CD1c-positive myeloid dendritic cell (primary cell): ENCODE data around the gene ACTN2.
A peak's percentile ranks its signal among the peaks of the same experiment; 100 is the strongest.

Experiments
- DNase-seq: peaks from one replicate; pipeline ENCODE4 v3.0.0-alpha.2; 2016; ENCODE audit errors: extremely low spot score

Gene ACTN2

GRCh38 chr1:236773919-236774318 lies 87.6 kb downstream of the ACTN2 start:
- DNase-seq = no peak

- no peak for DNase-seq
These were observed 88.6 kb downstream of the ACTN2 start for GRCh38 chr1:236774926-236775325.

DNA sequence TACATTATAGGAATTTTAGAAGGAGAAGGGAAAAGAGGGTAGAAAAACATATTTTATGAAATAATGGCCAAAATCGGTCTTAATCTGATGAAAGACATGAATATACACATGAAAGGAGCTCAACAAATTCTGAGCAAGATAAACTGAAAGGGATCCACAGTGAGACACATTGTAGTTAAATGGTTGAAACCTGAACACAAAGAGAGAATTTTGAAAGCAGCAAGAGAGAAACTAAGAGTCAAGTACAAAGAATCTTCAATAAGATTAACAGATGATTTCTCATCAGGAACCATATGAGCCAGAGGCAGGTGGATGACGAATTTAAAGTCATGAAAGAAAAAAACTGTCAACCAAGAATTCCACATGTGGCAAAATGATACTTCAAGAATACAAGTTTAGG lies 93.0 kb downstream of the ACTN2 start:
- DNase-seq = no peak

DNA sequence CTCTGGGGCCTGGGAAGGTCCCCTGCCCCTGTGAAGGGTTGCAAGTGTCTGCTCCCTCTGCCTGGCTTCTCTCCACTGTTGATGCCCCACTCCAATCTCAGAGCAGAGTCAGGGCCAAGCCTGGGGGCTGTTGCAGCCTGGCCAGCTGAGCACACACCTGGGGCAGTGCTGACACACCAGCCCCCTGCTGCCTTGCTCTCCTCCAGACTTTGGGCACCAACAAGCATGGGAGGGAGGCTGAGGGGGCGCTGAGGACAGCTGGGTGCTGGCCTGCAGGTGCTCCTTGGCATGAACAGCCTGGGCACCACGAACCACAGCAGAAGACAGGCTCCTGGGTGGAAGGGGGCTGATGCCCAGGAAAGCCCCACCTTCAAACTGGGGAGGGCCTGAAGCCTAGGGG lies 99.2 kb downstream of the ACTN2 start:
- DNase-seq = no peak

DNA sequence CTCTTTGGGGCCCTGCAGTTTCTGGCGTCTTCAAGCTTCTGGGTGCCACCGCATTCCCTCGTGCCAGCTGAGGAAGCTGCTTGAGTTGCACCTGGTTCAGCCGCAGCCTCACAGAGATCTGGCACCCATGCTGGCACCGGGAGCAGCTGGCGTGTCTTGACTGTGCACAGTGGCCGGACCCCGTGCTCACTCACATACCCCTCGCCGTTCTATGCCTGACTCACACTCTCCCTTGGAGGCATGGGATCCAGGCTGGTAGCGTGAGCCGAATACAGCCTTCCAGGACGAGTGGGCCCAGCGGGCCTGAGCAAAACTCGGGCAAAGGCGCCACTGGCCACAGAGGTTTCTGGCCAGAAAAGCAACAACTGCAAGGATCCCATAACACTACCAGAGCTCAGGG lies 100.2 kb downstream of the ACTN2 start:
- DNase-seq = no peak

- DNase-seq = no peak
These were observed 108.3 kb downstream of the ACTN2 start for GRCh38 chr1:236794585-236795034.

GRCh38 chr1:236795035-236795756 lies 108.9 kb downstream of the ACTN2 start, which contains the start of gene MTR:
TSS of gene MTR (plus strand) at chr1:236795292. CDS start at chr1:236795704, 412 bp downstream.
- peak; percentile 98 for DNase-seq

GRCh38 chr1:236795757-236796667 lies 109.7 kb downstream of the ACTN2 start:
- DNase-seq = peak; percentile 71

- no peak for DNase-seq
These were observed 112.7 kb downstream of the ACTN2 start for GRCh38 chr1:236799001-236799400.

DNA sequence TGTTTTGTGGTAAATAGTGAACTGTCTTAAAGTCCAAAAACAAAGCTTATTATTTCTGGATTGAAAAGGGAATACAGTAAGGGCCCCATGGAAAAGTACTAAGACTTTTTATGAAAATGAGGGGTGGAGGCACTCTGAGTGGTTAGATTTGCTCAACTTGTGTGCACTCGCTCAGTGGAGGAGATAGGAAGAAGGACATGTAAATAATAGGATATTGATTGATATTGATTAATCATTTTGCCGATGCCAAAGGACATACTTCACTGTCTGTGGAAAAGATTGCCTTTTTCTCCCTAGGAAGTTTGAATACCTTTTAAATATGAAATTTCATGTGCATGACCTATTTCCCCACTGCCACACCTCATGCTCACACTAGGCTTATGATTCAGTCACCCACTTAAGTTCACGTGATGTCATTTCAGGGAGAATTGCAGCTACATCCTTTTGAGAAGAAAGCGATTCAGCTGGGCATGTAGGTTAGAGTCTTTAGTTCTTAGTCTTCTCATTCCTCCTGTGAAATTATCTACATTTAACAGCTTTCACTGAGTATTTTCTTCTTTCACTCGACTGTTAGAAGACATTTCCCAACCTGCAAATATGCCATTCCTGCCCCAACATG lies 113.8 kb downstream of the ACTN2 start:
- no peak for DNase-seq

DNA sequence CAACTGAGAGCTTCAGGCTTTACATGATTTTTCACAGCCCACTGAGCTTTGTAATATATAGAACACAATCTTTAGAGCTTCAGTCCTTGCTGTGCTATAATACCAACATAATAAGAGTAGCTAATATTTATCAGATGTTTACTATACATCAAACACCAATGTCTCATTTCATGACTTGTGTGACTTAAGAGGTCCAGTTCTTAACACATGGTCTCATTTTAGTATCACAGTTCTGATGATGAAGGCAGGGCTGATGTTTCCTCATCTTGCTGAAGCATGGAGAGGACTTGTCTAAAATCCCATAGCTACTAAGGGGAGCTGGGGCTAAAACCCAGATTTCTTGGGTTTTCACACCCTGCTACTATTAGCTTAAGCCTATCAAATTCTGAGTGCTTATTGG lies 114.3 kb downstream of the ACTN2 start:
- DNase-seq = no peak

- no peak for DNase-seq
These were observed 116.0 kb downstream of the ACTN2 start for GRCh38 chr1:236802264-236802663.

DNA sequence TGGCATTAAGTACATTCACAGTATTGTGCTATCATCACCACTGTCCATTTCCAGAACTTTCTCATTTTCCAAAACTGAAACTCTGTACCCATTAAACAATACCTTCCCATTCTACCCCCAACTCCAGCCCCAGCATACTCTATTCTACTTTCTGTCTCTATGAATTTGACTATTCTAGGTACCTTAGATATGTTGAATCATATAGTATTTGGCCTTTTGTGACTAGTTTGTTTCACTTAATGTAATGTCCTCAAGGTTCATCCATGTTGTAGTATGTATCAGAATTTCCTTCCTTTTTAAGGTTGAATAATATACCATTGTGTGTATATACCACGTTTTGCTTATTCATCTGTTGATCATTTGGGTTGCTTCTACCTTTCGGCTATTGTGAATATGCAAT lies 120.3 kb downstream of the ACTN2 start:
- no peak for DNase-seq

DNA sequence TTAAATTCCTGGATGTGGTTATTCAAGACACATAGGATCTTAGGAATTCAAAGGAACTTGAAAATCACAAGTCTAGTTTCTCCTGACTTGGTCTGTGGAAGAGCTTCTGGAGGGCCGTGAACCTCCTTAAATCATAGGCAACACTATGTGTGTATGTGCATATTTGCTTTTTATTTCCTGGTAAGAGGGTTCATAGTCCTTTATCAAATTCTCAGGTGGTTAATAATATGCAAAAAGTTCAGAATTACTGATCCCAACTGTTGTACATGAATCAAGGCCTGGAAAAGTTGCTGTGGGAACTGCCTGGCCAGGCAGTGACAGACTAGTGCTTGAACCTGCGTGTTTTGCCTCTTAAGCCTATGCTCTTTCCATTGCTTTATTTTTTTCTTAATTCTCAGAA lies 121.7 kb downstream of the ACTN2 start:
- no peak for DNase-seq

DNA sequence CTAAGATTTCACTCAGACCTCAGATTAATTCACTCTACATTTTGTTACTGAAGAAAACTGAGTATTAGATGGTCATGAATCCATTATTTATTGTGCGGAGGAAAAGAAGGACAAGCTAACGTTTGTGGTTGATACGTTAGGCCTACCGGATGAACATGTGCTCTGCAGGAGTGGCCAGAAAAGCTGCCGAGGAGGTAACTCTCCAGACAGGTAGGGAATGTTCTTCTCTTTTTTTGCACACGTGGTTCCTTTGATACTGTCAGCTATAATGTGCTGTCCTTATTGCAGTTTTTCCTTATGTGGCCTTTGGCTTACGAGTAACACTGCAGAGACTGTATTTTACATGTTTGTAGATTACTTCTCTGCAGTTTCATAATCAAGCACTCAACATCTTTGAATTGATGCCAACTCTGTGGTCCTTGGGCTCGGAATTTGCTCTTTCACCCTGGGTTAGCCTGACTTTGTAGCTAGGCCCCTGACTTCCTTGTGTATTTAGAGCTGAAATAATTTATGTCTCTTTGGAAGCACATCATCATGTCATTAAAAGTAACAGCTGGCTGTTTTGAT lies 122.3 kb downstream of the ACTN2 start:
- DNase-seq = no peak

- DNase-seq = no peak
These were observed 122.8 kb downstream of the ACTN2 start for GRCh38 chr1:236809148-236809547.

DNA sequence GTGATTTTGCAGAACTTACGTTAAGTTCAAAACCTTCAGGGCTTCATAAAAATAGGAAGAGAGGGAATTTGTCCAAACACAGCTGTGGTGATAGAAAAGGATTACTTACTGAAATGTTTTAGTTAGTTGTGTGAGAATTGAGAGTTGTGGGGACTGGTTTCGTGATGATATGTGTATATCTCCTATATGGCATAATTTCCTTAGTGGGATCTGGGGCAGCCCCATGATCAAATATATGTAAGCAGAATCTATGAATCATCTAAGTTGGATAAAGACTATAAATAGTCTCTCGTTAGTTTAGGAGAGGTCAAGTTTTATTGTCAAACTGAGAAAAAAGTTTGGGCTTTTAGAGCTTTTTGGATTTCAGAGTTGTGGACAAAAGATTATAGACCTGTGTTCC lies 123.7 kb downstream of the ACTN2 start:
- no peak for DNase-seq

GRCh38 chr1:236812334-236813030 lies 126.2 kb downstream of the ACTN2 start:
- no peak for DNase-seq
